Caco-2 (cell line): ENCODE data around the gene SLC22A7. TPM values are rescaled to one million over a fixed set of nuclear protein-coding genes. Genes with fewer than 3 reads are reported as not detected.

ENCODE experiments used
- BruUV-seq: library from RNA; stranded (reverse); fragments of 400-500 nt; replicated peaks from 2 replicates; lab custom pipeline; 2021; lab: Mats Ljungman, UMichigan
- CTCF ChIA-PET: fragments of 300-600 bp; sonication (Branson Sonifier 250); formaldehyde crosslinking; loops from one replicate; lab custom pipeline; 2022; ENCODE audit warnings: antibody characterized with exemption; lab: Charles Lee
- POLR2A ChIA-PET: fragments of 300-600 bp; sonication (Branson Sonifier 250); formaldehyde crosslinking; loops from one replicate; lab custom pipeline; 2022; ENCODE audit warnings: antibody characterized with exemption; lab: Charles Lee
- DNase-seq, 2 experiments: peaks; one replicate each; pipeline versions ENCODE4 v3.0.0 to v3.0.0-alpha.2; 2020 to 2022
- H3K27me3 ChIP-seq: replicated peaks from 2 replicates; pipeline ENCODE4 v1.6.0; 2011; ENCODE audit warnings: low read length; ENCODE audit not compliant: control insufficient read depth, insufficient read depth
- H3K36me3 ChIP-seq: 2 replicates; pipeline ENCODE4 v1.5.1; 2011; ENCODE audit warnings: low read length; ENCODE audit not compliant: control insufficient read depth, insufficient read depth
- H3K4me1 ChIP-seq: fragments of 250-450 bp; sonication (Bioruptor Pico); 2 replicates; pipeline ENCODE4 v1.5.1; 2020; ENCODE audit warnings: mild to moderate bottlenecking
- H3K4me3 ChIP-seq: 2 replicates; pipeline ENCODE4 v1.5.1; 2011; ENCODE audit warnings: low read depth, mild to moderate bottlenecking, control low read depth, low read length
- H3K9me3 ChIP-seq: fragments of 250-450 bp; sonication (Bioruptor Pico); 2 replicates; pipeline ENCODE4 v1.5.1; 2020; ENCODE audit warnings: mild to moderate bottlenecking, moderate library complexity
- H3K27ac Mint-ChIP-seq: one replicate; pipeline ENCODE4 v1.8.0; 2022; ENCODE audit warnings: mixed read lengths; ENCODE audit not compliant: unreplicated experiment
- H3K27me3 Mint-ChIP-seq: one replicate; pipeline ENCODE4 v1.8.0; 2022; ENCODE audit warnings: mixed read lengths; ENCODE audit not compliant: insufficient read depth, unreplicated experiment
- H3K36me3 Mint-ChIP-seq: one replicate; pipeline ENCODE4 v1.8.0; 2022; ENCODE audit warnings: mild to moderate bottlenecking, mixed read lengths; ENCODE audit not compliant: insufficient read depth, unreplicated experiment
- H3K4me1 Mint-ChIP-seq: one replicate; pipeline ENCODE4 v1.8.0; 2022; ENCODE audit warnings: low read depth, mixed read lengths; ENCODE audit not compliant: unreplicated experiment
- H3K4me3 Mint-ChIP-seq: one replicate; pipeline ENCODE4 v1.8.0; 2022; ENCODE audit warnings: mild to moderate bottlenecking, moderate library complexity, mixed read lengths; ENCODE audit not compliant: unreplicated experiment
- H3K9me3 Mint-ChIP-seq: one replicate; pipeline ENCODE4 v1.8.0; 2022; ENCODE audit warnings: mixed read lengths; ENCODE audit not compliant: unreplicated experiment
- CTCF ChIP-seq, 2 experiments: fragments of 200-600 bp in 1 of 2; IDR thresholded peaks; 1 replicate in 1 of 2; 2 replicates in 1 of 2; pipeline versions ENCODE4 v1.5.1 to v1.8.0; 2011 to 2022; ENCODE audit warnings: antibody characterized with exemption in 1 of 2, control low read depth in 1 of 2, inconsistent platforms in 1 of 2, low read depth in 1 of 2, low read length in 1 of 2, mild to moderate bottlenecking in 1 of 2, moderate library complexity in 1 of 2; ENCODE audit not compliant: insufficient read depth in 1 of 2, severe bottlenecking in 1 of 2, unreplicated experiment in 1 of 2
- intact Hi-C: fragments of 100-400 bp; cut with micrococcal nuclease; formaldehyde crosslinking; loops from one replicate; pipeline ENCODE4 v1.10.0; 2022; ENCODE audit not compliant: unreplicated experiment
- total RNA-seq: library from RNA; stranded (reverse); gene quantifications from 2 replicates; pipeline ENCODE4 v1.2.3, GENCODE V29; 2022

SLC22A7 gene
- total RNA-seq, 1 experiment from 2014 or later = not detected

- no peaks in the 10 kb centered on the region for H3K36me3 ChIP-seq
- H3K9me3 ChIP-seq = no peaks in the 10 kb centered on the region
- no peak for TF ChIP-seq CTCF (IDR thresholded peaks at IDR 0.05; ENCODE audit: insufficient read depth in 1 of 2, low read depth in 1 of 2, low read length in 1 of 2, severe bottlenecking in 1 of 2, unreplicated experiment in 1 of 2)
- H3K27me3 Mint-ChIP-seq = no peaks in the 10 kb centered on the region
- no peaks in the 10 kb centered on the region for H3K27me3 ChIP-seq
- no TSS peak for BruUV-seq
- intact Hi-C loops = no loop called here
- no peak for DNase-seq
- H3K36me3 Mint-ChIP-seq = no peaks in the 10 kb centered on the region
- H3K4me3 ChIP-seq = no peak overlapping the region
- POLR2A ChIA-PET = interaction anchor here (0.5 kb wide), 1 partner anchor 116 kb away, joined by 4 read pairs; no protein-coding TSS in a partner anchor
- H3K4me3 Mint-ChIP-seq = no peak overlapping the region
- peaks cover 27% of the 10 kb centered on the region for H3K4me1 ChIP-seq
- CTCF ChIA-PET = no interaction called here
- H3K27ac Mint-ChIP-seq = no peak overlapping the region
- H3K4me1 Mint-ChIP-seq = peaks cover 25% of the 10 kb centered on the region
- no peaks in the 10 kb centered on the region for H3K9me3 Mint-ChIP-seq
Measured at GRCh38 chr6:43282636-43283513, 15.2 kb upstream of the SLC22A7 start.

GRCh38 chr6:43283514-43283901 is 14.6 kb upstream of the SLC22A7 start:
- H3K9me3 Mint-ChIP-seq = no peaks in the 10 kb centered on the region
- H3K4me3 Mint-ChIP-seq = no peak overlapping the region
- intact Hi-C loops = no loop called here
- ChIA-PET CTCF (no interaction called here), POLR2A (interaction anchor here (0.5 kb wide), 1 partner anchor 116 kb away, joined by 4 read pairs; no protein-coding TSS in a partner anchor)
- no peak for TF ChIP-seq CTCF (IDR thresholded peaks at IDR 0.05; ENCODE audit: insufficient read depth in 1 of 2, low read depth in 1 of 2, low read length in 1 of 2, severe bottlenecking in 1 of 2, unreplicated experiment in 1 of 2)
- H3K36me3 Mint-ChIP-seq = no peaks in the 10 kb centered on the region
- Histone ChIP-seq H3K4me1 (peaks cover 20% of the 10 kb centered on the region), H3K27me3 (no peaks in the 10 kb centered on the region), H3K4me3 (no peak overlapping the region), H3K36me3 (no peaks in the 10 kb centered on the region), H3K9me3 (no peaks in the 10 kb centered on the region)
- H3K27me3 Mint-ChIP-seq = no peaks in the 10 kb centered on the region
- no TSS peak for BruUV-seq
- no peak overlapping the region for H3K27ac Mint-ChIP-seq
- peaks cover 21% of the 10 kb centered on the region for H3K4me1 Mint-ChIP-seq
- no peak for DNase-seq

- Mint-ChIP-seq H3K27ac (no peak overlapping the region), H3K4me1 (peaks cover 17% of the 10 kb centered on the region), H3K36me3 (no peaks in the 10 kb centered on the region), H3K9me3 (no peaks in the 10 kb centered on the region), H3K27me3 (no peaks in the 10 kb centered on the region), H3K4me3 (no peak overlapping the region)
- DNase-seq = no peak
- intact Hi-C loops = no loop called here
- TF ChIP-seq CTCF (IDR thresholded peaks at IDR 0.05; ENCODE audit: insufficient read depth in 1 of 2, low read depth in 1 of 2, low read length in 1 of 2, severe bottlenecking in 1 of 2, unreplicated experiment in 1 of 2) = no peak
- Histone ChIP-seq H3K27me3 (no peaks in the 10 kb centered on the region), H3K9me3 (no peaks in the 10 kb centered on the region), H3K36me3 (no peaks in the 10 kb centered on the region), H3K4me1 (peaks cover 17% of the 10 kb centered on the region), H3K4me3 (no peak overlapping the region)
- ChIA-PET POLR2A (no interaction called here), CTCF (no interaction called here)
- no TSS peak for BruUV-seq
Measured at GRCh38 chr6:43283905-43284304, 14.2 kb upstream of the SLC22A7 start.
